SK-N-SH (cell line): ENCODE data around the gene FAM107A.

Source experiments
- CTCF ChIP-seq: fragments of 200-600 bp; sonication (generic); IDR thresholded peaks from 2 replicates; pipeline ENCODE4 v1.6.1; 2017; ENCODE audit warnings: antibody characterized with exemption, mild to moderate bottlenecking, moderate library complexity
- FOXM1 ChIP-seq: IDR thresholded peaks from 2 replicates; pipeline ENCODE4 v1.4.0; 2012; ENCODE audit warnings: low read depth, mild to moderate bottlenecking
- POLR2AphosphoS5 ChIP-seq: IDR thresholded peaks from 2 replicates; pipeline ENCODE4 v1.6.1; 2012; ENCODE audit warnings: low read depth, low read length
- RCOR1 ChIP-seq: fragments of 150-350 bp; IDR thresholded peaks from 2 replicates; pipeline ENCODE4 v1.6.1; 2017; ENCODE audit warnings: antibody characterized with exemption, low read length
- SIN3A ChIP-seq: IDR thresholded peaks from 2 replicates; pipeline ENCODE4 v1.6.1; 2012; ENCODE audit warnings: low read depth, mild to moderate bottlenecking, low read length, moderate library complexity, borderline replicate concordance
- ZBTB33 ChIP-seq: IDR thresholded peaks from 2 replicates; pipeline ENCODE4 v1.4.0; 2012; ENCODE audit warnings: low read depth, borderline replicate concordance

GRCh38 chr3:58539626-58540025, 37.6 kb downstream of the FAM107A start:
- TF ChIP-seq CTCF (no peak), SIN3A (no peak), RCOR1 (no peak), FOXM1 (no peak), ZBTB33 (no peak), POLR2AphosphoS5 (no peak)
